Measurements from ENCODE around the gene PMPCA. TPM values are rescaled to one million over a fixed set of nuclear protein-coding genes. Genes with fewer than 3 reads are reported as not detected.

PMPCA gene
- total and polyA plus RNA-seq, 4 donors = 27.0 to 75.6 (median 41.6) TPM

DNA sequence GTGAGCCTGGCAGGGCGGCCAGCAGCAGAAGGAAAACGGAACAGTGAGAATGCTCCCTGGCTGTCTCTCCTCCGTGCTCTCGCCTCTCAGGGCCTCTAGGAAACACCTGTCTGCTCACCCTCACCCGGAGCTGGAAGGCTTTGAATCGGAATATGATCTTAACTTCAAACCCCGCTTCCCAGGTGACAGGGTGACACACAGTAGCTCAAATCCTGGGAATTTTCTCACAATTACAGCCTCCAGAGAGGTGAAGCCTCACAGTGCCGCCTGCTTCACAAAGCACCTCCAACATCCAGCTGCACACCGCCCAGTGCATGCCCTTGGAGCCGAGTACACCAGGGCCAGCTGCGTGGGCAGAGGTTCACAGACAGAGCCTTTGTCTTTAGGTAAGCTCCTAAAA is 59.9 kb downstream of the PMPCA start:
- H3K36me3 ChIP-seq (ENCODE audit: control insufficient read depth in 4 of 4, insufficient read depth in 3 of 4, low read depth in 1 of 4, low read length in 3 of 4) = peaks cover 50 to 98% (median 71%) of the 10 kb centered on the region in 4 donors
- no peak for DNase-seq (ENCODE audit: low spot score)
- H3K9me3 ChIP-seq (ENCODE audit: control insufficient read depth in 4 of 4, low read length in 3 of 4) = no peaks in the 10 kb centered on the region
- H3K27ac ChIP-seq (ENCODE audit: low read depth in 1 of 2, low read length in 2 of 2) = no peak overlapping the region
- TF ChIP-seq NR2F2 (IDR thresholded peaks at IDR 0.05) = no peak
- no peak for TF ChIP-seq FOXA1 (IDR thresholded peaks at IDR 0.05)
- TF ChIP-seq RAD21 (IDR thresholded peaks at IDR 0.05) = no peak
- TF ChIP-seq, protein P1, sequence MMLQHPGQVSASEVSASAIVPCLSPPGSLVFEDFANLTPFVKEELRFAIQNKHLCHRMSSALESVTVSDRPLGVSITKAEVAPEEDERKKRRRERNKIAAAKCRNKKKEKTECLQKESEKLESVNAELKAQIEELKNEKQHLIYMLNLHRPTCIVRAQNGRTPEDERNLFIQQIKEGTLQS (IDR thresholded peaks at IDR 0.05) = no peak
- TF ChIP-seq FOXA2 (IDR thresholded peaks at IDR 0.05) = no peak
- TF ChIP-seq, protein P2, sequence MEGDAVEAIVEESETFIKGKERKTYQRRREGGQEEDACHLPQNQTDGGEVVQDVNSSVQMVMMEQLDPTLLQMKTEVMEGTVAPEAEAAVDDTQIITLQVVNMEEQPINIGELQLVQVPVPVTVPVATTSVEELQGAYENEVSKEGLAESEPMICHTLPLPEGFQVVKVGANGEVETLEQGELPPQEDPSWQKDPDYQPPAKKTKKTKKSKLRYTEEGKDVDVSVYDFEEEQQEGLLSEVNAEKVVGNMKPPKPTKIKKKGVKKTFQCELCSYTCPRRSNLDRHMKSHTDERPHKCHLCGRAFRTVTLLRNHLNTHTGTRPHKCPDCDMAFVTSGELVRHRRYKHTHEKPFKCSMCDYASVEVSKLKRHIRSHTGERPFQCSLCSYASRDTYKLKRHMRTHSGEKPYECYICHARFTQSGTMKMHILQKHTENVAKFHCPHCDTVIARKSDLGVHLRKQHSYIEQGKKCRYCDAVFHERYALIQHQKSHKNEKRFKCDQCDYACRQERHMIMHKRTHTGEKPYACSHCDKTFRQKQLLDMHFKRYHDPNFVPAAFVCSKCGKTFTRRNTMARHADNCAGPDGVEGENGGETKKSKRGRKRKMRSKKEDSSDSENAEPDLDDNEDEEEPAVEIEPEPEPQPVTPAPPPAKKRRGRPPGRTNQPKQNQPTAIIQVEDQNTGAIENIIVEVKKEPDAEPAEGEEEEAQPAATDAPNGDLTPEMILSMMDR (IDR thresholded peaks at IDR 0.05; ENCODE audit: low read depth, low read length, missing input control) = no peak
- TF ChIP-seq, protein P3, sequence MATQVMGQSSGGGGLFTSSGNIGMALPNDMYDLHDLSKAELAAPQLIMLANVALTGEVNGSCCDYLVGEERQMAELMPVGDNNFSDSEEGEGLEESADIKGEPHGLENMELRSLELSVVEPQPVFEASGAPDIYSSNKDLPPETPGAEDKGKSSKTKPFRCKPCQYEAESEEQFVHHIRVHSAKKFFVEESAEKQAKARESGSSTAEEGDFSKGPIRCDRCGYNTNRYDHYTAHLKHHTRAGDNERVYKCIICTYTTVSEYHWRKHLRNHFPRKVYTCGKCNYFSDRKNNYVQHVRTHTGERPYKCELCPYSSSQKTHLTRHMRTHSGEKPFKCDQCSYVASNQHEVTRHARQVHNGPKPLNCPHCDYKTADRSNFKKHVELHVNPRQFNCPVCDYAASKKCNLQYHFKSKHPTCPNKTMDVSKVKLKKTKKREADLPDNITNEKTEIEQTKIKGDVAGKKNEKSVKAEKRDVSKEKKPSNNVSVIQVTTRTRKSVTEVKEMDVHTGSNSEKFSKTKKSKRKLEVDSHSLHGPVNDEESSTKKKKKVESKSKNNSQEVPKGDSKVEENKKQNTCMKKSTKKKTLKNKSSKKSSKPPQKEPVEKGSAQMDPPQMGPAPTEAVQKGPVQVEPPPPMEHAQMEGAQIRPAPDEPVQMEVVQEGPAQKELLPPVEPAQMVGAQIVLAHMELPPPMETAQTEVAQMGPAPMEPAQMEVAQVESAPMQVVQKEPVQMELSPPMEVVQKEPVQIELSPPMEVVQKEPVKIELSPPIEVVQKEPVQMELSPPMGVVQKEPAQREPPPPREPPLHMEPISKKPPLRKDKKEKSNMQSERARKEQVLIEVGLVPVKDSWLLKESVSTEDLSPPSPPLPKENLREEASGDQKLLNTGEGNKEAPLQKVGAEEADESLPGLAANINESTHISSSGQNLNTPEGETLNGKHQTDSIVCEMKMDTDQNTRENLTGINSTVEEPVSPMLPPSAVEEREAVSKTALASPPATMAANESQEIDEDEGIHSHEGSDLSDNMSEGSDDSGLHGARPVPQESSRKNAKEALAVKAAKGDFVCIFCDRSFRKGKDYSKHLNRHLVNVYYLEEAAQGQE (IDR thresholded peaks at IDR 0.05) = no peak
- no peak for TF ChIP-seq YY1 (IDR thresholded peaks at IDR 0.05)
- TF ChIP-seq HNF4A (conservative IDR thresholded peaks at IDR 0.05) = no peak
- TF ChIP-seq GABPA (IDR thresholded peaks at IDR 0.05 in 1 of 2, conservative IDR thresholded peaks at IDR 0.05 in 1 of 2) = no peak
- TF ChIP-seq JUND (IDR thresholded peaks at IDR 0.05) = no peak
- no peak for TF ChIP-seq RXRA (IDR thresholded peaks at IDR 0.05)
- TF ChIP-seq SP1 (IDR thresholded peaks at IDR 0.05) = no peak
- TF ChIP-seq HNF4G (IDR thresholded peaks at IDR 0.05) = no peak
- TF ChIP-seq, protein P4, sequence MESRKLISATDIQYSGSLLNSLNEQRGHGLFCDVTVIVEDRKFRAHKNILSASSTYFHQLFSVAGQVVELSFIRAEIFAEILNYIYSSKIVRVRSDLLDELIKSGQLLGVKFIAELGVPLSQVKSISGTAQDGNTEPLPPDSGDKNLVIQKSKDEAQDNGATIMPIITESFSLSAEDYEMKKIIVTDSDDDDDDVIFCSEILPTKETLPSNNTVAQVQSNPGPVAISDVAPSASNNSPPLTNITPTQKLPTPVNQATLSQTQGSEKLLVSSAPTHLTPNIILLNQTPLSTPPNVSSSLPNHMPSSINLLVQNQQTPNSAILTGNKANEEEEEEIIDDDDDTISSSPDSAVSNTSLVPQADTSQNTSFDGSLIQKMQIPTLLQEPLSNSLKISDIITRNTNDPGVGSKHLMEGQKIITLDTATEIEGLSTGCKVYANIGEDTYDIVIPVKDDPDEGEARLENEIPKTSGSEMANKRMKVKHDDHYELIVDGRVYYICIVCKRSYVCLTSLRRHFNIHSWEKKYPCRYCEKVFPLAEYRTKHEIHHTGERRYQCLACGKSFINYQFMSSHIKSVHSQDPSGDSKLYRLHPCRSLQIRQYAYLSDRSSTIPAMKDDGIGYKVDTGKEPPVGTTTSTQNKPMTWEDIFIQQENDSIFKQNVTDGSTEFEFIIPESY (IDR thresholded peaks at IDR 0.05) = no peak
- H3K9ac ChIP-seq (ENCODE audit: low read depth in 1 of 2, low read length in 2 of 2) = no peak overlapping the region
- WGBS = 91% methylated on average over 11 of the region's 11 CpGs
- H3K4me1 ChIP-seq (ENCODE audit: control insufficient read depth in 4 of 4, insufficient read depth in 4 of 4, low read length in 3 of 4) = no peaks in the 10 kb centered on the region
- no peak overlapping the region for H3K4me3 ChIP-seq (ENCODE audit: low read depth in 1 of 3, low read length in 3 of 3)
- H3K27me3 ChIP-seq (ENCODE audit: control insufficient read depth in 4 of 4, insufficient read depth in 4 of 4, low read length in 3 of 4) = no peaks in the 10 kb centered on the region

DNA sequence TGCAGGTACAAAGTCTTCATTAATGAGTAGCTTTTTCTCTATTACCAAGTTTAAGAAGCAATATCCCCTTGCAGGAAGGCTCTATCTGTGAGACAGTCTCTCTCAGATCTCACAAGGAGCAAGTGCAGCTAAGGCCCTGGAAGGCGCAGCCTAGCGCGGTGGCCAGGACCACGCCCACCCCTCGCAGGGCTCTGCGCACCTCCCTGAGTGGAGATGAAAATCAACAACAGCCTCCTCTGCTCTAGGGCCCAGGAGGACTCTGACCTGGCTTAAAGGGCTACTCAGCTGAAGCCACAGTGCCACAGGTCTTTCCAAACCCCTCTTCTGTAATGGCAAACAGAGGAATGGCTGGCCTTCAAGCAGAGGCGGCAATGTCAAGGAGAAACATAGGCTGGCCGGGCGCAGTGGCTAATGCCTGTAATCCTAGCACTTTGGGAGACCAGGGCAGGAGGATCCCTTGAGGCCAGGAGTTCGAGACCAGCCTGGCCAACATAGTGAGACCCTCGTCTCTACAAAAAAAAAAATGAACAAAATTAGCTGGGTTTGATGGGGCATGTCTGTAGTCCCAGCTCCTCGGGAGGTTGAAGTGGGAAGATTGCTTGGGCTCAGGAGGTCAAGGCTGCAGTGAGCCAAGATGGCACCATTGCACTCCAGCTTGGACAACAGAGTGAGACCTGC is 60.5 kb downstream of the PMPCA start:
- Histone ChIP-seq H3K9ac (ENCODE audit: low read depth in 1 of 2, low read length in 2 of 2) (no peak overlapping the region), H3K4me1 (ENCODE audit: control insufficient read depth in 4 of 4, insufficient read depth in 4 of 4, low read length in 3 of 4) (no peaks in the 10 kb centered on the region), H3K36me3 (ENCODE audit: control insufficient read depth in 4 of 4, insufficient read depth in 3 of 4, low read depth in 1 of 4, low read length in 3 of 4) (peaks cover 50 to 98% (median 70%) of the 10 kb centered on the region in 4 donors), H3K4me3 (ENCODE audit: low read depth in 1 of 3, low read length in 3 of 3) (no peak overlapping the region), H3K27me3 (ENCODE audit: control insufficient read depth in 4 of 4, insufficient read depth in 4 of 4, low read length in 3 of 4) (no peaks in the 10 kb centered on the region), H3K9me3 (ENCODE audit: control insufficient read depth in 4 of 4, low read length in 3 of 4) (no peaks in the 10 kb centered on the region), H3K27ac (ENCODE audit: low read depth in 1 of 2, low read length in 2 of 2) (no peak overlapping the region)
- WGBS = 93% methylated on average over 12 of the region's 12 CpGs
- no peak for DNase-seq (ENCODE audit: low spot score)
- TF ChIP-seq FOXA2 (IDR thresholded peaks at IDR 0.05) (no peak), NR2F2 (IDR thresholded peaks at IDR 0.05) (no peak), FOXA1 (IDR thresholded peaks at IDR 0.05) (no peak), JUND (IDR thresholded peaks at IDR 0.05) (no peak), RXRA (IDR thresholded peaks at IDR 0.05) (no peak), HNF4A (conservative IDR thresholded peaks at IDR 0.05) (no peak), YY1 (IDR thresholded peaks at IDR 0.05) (no peak), RAD21 (IDR thresholded peaks at IDR 0.05) (no peak)
- TF ChIP-seq, protein P2 (IDR thresholded peaks at IDR 0.05; ENCODE audit: low read depth, low read length, missing input control) = no peak
- TF ChIP-seq, protein P4 (IDR thresholded peaks at IDR 0.05) = no peak

Measured in liver (tissue), 9 donors.